ENCODE data around the gene SNX30.

GRCh38 chr9:112787978-112788377 lies 37.4 kb downstream of the SNX30 start:
- TF ChIP-seq CTCF (conservative IDR thresholded peaks at IDR 0.05) (no peak), ZFX (IDR thresholded peaks at IDR 0.05) (no peak)

Measured in C4-2B (cell line).